Stimulated activated naive B cell treated with anti-CD40 and anti-IgM and Interleukin-4, amounts not matched to agents 10 μg/mL and 1 μg/mL and 100 μg/mL, for 72 hours (primary cell): ENCODE results near the gene KAZN.
"Not testable (repeated sequence)": the region's sequence is repeated elsewhere in the genome, so short reads cannot be mapped to it uniquely, and the experiment has no call there.

ENCODE experiments used
- ATAC-seq, 2 donors: fragments of 150-1000 bp; cut with Tn5 transposase; replicated peaks; 2 replicates each; pipeline ENCODE4 v1.10.0; 2021; ENCODE audit warnings: moderate library complexity in 1 of 2
- DNase-seq: peaks from one replicate; pipeline ENCODE4 v3.0.0; 2021
- H3K27ac Mint-ChIP-seq: one replicate; pipeline ENCODE4 v1.8.0; 2022; ENCODE audit warnings: mild to moderate bottlenecking, mixed read lengths
- H3K27me3 Mint-ChIP-seq, 2 donors: one replicate each; pipeline ENCODE4 v1.8.0; 2022; ENCODE audit warnings: mixed read lengths in 2 of 2
- H3K36me3 Mint-ChIP-seq, 2 donors: one replicate each; pipeline ENCODE4 v1.8.0; 2022; ENCODE audit warnings: mixed read lengths in 2 of 2, mild to moderate bottlenecking in 1 of 2
- H3K4me1 Mint-ChIP-seq, 2 donors: one replicate each; pipeline ENCODE4 v1.8.0; 2022; ENCODE audit warnings: mixed read lengths in 2 of 2, mild to moderate bottlenecking in 1 of 2
- H3K4me3 Mint-ChIP-seq, 2 donors: one replicate each; pipeline ENCODE4 v1.8.0; 2022; ENCODE audit warnings: mild to moderate bottlenecking in 2 of 2, mixed read lengths in 2 of 2, moderate library complexity in 1 of 2
- H3K9me3 Mint-ChIP-seq, 2 donors: one replicate each; pipeline ENCODE4 v1.8.0; 2022; ENCODE audit warnings: mixed read lengths in 2 of 2, mild to moderate bottlenecking in 1 of 2

The KAZN gene

DNA sequence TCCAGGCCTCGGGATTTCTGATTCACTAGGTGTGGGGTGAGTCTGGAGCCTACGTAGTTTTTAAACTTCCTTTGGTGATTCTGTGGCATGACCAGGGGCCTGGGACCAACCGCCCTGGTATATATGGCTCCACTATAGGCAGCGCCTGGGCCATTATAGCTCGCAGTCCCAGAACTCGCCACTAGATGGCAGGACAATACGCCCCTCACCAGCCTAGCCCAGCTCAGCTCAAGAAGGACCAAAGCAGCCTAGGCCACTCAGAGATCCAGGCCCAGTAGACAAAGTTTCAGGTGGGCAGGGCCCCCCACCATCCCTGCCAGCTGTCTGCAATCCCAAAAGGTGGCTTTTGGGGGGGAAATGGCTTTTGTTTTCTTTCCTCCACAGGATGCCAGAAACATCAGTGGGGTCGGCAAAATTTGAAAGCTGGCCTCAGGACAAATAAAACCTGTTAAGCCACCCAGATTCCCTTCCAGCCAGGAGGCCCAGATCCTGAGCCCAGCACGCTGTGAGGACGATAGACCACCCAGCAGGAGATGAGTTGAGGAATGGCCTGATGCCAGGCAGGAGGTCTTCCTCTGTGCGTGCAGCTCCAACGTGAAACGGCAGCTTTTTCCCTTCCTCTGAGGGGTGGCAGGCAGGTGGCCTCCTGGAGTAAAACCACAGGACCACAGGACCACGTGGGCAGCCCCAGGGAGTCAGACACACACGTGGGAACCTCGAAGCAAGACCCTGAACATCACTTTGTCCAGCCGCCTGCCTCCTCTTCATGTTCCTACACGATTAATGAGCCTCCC is 530.2 kb downstream of the KAZN start:
- peaks cover 14 to 16% of the 10 kb centered on the region in 2 donors for H3K27me3 Mint-ChIP-seq
- no peaks in the 10 kb centered on the region for H3K36me3 Mint-ChIP-seq
- no peak overlapping the region for H3K27ac Mint-ChIP-seq
- H3K4me1 Mint-ChIP-seq = no peaks in the 10 kb centered on the region
- H3K9me3 Mint-ChIP-seq = peaks cover 6 to 9% of the 10 kb centered on the region in 2 donors
- DNase-seq (peak; percentile 57), ATAC-seq (peak; percentile 95 to 96)
- no peak overlapping the region for H3K4me3 Mint-ChIP-seq

DNA sequence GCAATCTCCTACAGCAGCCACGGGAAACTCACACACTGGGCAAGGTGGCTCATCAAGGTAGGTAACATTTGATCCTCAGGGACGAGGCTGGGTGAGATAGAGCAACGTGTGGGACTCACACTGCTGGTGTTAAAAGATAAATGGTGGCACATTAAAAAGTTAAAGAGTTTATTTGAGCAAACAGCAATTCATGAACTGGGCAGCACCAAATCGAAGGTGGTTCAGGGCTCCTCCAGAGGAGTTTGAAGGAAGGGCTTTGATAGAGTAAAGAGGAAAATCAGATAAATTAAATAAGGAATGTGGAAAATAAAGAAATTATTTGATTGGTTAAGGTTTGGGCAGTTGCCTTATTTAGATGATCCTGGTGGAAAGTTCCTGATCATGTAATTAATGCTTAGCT is 531.5 kb downstream of the KAZN start:
- Mint-ChIP-seq H3K9me3 (peaks cover 6 to 9% of the 10 kb centered on the region in 2 donors), H3K27ac (no peak overlapping the region), H3K4me3 (no peak overlapping the region), H3K4me1 (no peaks in the 10 kb centered on the region), H3K27me3 (peaks cover 27 to 28% of the 10 kb centered on the region in 2 donors), H3K36me3 (no peaks in the 10 kb centered on the region)
- ATAC-seq (no peak), DNase-seq (no peak)

DNA sequence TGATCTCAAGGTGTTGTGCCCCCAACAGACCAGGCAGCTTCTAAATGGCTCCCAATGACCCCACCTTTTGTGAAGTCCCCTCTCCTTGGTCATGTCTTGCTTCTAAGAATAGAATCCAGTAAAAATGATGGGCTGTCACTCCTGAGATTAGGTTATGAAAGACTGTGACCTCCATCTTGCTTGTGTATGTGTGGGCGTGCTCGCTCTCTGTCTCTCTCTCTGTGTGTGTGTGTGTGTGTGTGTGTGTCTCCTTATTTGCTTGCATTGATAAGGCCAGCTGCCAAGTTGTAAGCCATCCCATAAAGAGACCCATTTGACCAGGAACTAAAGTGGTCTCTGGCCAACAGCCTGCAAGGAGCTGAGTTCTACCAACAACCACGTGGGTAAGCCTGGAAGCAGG is 532.1 kb downstream of the KAZN start:
- Mint-ChIP-seq H3K27ac (no peak overlapping the region), H3K4me1 (no peaks in the 10 kb centered on the region), H3K36me3 (no peaks in the 10 kb centered on the region), H3K27me3 (peaks cover 28 to 33% of the 10 kb centered on the region in 2 donors), H3K4me3 (no peak overlapping the region), H3K9me3 (peaks cover 6 to 9% of the 10 kb centered on the region in 2 donors)
- no peak for DNase-seq
- ATAC-seq = no peak

DNA sequence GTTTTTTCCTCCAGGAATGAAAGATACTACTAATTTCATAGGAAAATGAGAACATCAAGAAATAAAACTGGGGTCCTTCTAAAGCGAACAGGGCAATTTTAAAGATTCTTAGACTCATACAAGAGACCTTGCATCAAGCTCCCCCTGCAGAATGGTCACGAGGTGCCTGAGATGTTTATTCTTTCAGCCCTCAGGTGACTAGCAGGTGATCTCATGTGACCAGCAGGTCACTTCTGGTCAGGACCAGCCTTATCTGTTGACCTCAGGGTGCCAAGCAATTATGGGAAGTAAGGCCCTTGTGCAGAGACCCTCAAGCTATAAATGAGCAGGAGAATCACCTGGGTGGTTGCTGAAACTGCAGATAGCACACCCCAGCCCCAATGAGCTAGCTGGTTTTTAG is 534.5 kb downstream of the KAZN start:
- Mint-ChIP-seq H3K36me3 (no peaks in the 10 kb centered on the region), H3K9me3 (peaks cover 6 to 9% of the 10 kb centered on the region in 2 donors), H3K4me1 (no peaks in the 10 kb centered on the region), H3K27ac (no peak overlapping the region), H3K27me3 (peaks cover 44 to 47% of the 10 kb centered on the region in 2 donors), H3K4me3 (no peak overlapping the region)
- no peak for ATAC-seq
- DNase-seq = no peak

DNA sequence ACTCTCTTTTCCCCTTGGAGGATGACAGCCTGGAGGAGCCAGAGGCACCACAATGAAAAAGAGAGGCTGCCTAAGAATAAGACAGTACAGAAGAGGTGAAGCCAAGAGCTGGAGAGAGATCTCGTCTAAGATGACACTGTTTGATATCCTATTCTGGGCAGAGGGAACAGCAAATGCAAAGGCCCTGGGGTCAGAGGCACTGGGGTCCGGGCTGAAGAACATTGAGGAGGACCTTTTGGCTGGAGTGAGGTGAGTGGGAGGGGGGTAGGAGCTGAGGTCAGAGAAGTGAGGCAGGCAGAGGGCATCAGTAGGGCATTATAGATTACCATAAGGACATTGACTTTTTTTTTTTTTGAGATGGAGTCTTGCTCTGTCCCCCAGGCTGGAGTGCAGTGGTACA is 535.8 kb downstream of the KAZN start:
- DNase-seq (no peak), ATAC-seq (no peak)
- Mint-ChIP-seq H3K4me3 (no peak overlapping the region), H3K36me3 (no peaks in the 10 kb centered on the region), H3K9me3 (peaks cover 6 to 8% of the 10 kb centered on the region in 2 donors), H3K27me3 (peaks cover 49% of the 10 kb centered on the region in 2 donors), H3K4me1 (no peaks in the 10 kb centered on the region), H3K27ac (no peak overlapping the region)

DNA sequence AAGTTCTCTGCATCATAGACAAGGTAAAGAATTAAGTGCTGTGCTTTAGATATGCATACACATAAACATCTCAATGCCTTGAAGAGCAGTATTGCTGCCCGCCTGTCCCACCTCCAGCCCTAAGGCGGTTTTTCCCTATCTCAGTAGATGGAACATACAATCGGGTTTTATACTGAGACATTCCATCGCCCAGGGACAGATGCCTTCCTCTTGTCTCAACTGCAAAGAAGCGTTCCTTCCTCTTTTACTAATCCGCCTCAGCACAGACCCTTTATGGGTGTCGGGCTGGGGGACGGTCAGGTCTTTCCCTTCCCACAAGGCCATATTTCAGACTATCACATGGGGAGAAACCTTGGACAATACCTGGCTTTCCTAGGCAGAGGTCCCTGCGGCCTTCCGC is 537.1 kb downstream of the KAZN start:
- H3K27ac Mint-ChIP-seq = not testable (repeated sequence)

DNA sequence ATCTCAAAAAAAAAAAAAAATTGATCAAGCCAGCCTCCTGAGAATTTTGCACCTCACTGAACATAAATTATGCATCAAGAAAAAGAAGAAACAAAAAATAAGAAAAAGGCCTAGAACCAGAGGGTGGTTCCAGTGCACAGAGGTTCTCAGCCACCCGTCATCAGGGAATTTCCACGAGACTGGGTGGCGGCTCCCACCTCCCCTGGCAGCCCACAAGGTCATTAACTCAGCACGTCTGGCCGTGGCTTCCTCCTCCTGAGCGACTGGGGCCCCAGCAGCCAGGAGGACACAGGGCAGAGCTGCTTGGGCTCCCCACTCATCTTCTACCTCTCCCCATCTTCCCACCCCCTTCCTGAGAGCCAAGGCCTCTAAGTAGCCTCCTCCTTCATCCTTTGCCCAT is 539.3 kb downstream of the KAZN start:
- no peak overlapping the region for H3K4me3 Mint-ChIP-seq
- H3K27ac Mint-ChIP-seq = no peak overlapping the region
- DNase-seq (no peak), ATAC-seq (no peak)
- H3K4me1 Mint-ChIP-seq = peaks cover 0 to 9% of the 10 kb centered on the region in 2 donors
- no peaks in the 10 kb centered on the region for H3K9me3 Mint-ChIP-seq
- no peaks in the 10 kb centered on the region for H3K36me3 Mint-ChIP-seq
- H3K27me3 Mint-ChIP-seq = peaks cover 42 to 53% of the 10 kb centered on the region in 2 donors

More for the DNA sequence above, 537.1 kb downstream of the KAZN start:
- not testable (repeated sequence) for H3K4me1 Mint-ChIP-seq, H3K9me3 Mint-ChIP-seq, ATAC-seq, H3K4me3 Mint-ChIP-seq, H3K36me3 Mint-ChIP-seq, DNase-seq
- H3K27me3 Mint-ChIP-seq = peaks cover 46 to 47% of the 10 kb centered on the region in 2 donors

DNA sequence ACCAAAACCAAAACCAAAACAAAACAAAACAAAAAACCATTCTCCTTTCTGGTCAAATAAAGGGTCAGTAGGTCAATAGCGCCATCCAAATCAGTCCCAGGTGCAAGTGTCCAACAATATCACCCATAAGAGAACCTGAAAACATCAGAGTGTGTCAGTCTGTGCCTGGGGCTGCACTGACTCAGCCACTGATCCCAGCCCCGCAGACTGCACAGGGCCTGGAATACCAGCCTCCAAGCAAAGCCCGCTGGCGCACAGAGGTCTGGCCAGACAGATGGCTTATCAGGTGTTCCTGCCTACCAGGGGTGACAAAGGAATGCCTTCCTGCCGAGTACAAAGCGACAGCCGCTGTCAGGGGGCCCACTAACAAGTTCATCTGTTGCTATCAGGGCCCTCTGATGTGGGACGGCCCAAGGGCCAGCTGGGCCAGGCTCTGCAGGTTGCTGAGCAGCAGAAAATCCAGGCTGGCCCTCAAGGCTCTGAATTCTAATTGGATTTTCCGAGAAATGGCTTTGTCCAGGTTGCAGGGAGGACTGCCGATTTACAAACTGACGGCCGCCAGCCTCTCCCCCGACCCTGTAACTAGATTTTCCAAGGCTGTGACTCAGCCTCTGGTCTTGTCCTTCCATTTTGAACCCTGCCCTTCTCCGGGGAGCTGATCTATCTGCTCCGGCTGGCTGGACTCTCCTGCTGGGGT is 541.3 kb downstream of the KAZN start:
- peaks cover 0 to 9% of the 10 kb centered on the region in 2 donors for H3K4me1 Mint-ChIP-seq
- peaks cover 34 to 38% of the 10 kb centered on the region in 2 donors for H3K27me3 Mint-ChIP-seq

DNA sequence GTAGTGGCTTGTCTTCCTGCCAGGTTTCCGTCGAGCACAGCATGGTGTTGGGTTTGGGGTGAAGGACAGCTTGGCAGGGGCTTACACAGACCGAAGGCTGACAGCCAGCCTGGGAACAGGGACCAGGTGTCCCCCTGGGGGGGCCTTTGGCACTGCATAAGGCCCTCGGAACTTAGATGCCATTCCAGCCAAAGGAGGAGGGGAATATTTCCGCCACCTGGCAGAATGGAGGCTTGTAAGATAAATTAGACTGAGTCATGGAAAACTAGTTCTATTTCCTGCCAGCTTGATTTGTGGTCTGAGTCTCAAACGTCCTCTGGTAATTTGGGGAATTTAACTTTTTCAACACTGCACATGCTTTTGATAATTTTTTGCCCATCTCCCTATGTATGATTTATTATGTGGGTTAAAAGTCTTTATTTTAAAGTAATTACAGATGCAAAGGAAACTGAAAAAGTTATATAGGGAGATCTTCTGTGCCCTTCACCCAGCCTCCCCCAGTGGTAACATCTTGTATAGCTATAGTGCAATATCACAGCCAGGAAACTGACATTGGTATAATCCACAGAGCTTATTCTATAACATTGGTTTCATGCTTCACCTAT is 543.6 kb downstream of the KAZN start:
- ATAC-seq = no peak
- Mint-ChIP-seq H3K4me3 (no peak overlapping the region), H3K9me3 (no peaks in the 10 kb centered on the region), H3K4me1 (peaks cover 0 to 9% of the 10 kb centered on the region in 2 donors), H3K27me3 (peaks cover 21 to 30% of the 10 kb centered on the region in 2 donors), H3K27ac (no peak overlapping the region), H3K36me3 (no peaks in the 10 kb centered on the region)
- no peak for DNase-seq

More for the DNA sequence above, 541.3 kb downstream of the KAZN start:
- ATAC-seq (no peak), DNase-seq (no peak)
- no peak overlapping the region for H3K4me3 Mint-ChIP-seq
- no peaks in the 10 kb centered on the region for H3K36me3 Mint-ChIP-seq
- H3K27ac Mint-ChIP-seq = no peak overlapping the region
- H3K9me3 Mint-ChIP-seq = no peaks in the 10 kb centered on the region

DNA sequence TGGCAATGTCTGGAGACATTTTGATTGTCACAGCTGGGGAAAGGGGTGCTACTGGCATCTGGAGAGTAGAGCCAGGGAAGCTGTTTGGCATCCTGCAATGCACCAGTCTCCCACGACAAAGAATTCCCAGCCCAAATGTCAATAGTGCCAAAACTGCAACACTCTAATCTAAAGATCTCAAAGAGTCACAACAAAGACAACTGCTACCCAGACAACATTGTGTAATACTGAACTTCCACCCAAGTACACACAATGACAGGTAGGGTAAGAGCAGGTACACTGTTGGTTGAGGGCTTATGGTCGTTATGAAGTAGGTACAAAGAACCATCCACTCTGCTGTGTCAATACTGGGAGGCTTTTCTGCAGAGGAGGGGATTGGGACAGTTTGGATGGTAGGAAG is 546.8 kb downstream of the KAZN start:
- H3K4me1 Mint-ChIP-seq = peaks cover 0 to 9% of the 10 kb centered on the region in 2 donors
- H3K9me3 Mint-ChIP-seq = no peaks in the 10 kb centered on the region
- H3K27ac Mint-ChIP-seq = no peak overlapping the region
- no peaks in the 10 kb centered on the region for H3K36me3 Mint-ChIP-seq
- no peak for ATAC-seq
- peaks cover 24 to 37% of the 10 kb centered on the region in 2 donors for H3K27me3 Mint-ChIP-seq
- DNase-seq = no peak
- no peak overlapping the region for H3K4me3 Mint-ChIP-seq

DNA sequence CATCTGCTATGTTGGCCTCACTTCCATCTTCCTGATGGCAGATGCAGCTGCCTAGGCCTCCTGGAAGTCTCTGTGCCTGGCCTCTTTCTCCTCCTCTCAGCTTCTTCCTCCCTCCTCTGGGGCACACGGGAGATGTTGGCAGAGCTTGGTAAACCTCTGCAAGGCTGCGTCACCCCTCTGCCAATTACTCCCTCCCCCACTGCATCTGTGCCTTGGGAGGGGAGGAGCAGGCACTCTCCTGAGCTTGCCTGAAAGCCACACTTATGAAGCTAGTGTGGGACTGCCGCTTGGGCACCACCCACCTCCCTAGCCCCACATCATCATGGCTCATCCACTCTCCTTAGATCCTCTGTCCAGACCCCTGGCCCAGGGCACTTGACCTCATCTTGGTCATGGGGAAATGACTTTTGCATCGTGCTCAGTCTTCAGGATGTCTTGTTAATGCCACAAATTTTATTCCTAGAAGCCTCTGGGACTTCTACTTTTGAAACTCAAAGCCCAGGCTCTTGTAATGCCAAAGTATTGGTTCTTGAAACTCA is 547.7 kb downstream of the KAZN start:
- DNase-seq (no peak), ATAC-seq (no peak)
- H3K27ac Mint-ChIP-seq = no peak overlapping the region
- peaks cover 0 to 5% of the 10 kb centered on the region in 2 donors for H3K4me1 Mint-ChIP-seq
- H3K27me3 Mint-ChIP-seq = peaks cover 23 to 36% of the 10 kb centered on the region in 2 donors
- H3K36me3 Mint-ChIP-seq = no peaks in the 10 kb centered on the region
- H3K9me3 Mint-ChIP-seq = peaks cover 0 to 4% of the 10 kb centered on the region in 2 donors
- no peak overlapping the region for H3K4me3 Mint-ChIP-seq

DNA sequence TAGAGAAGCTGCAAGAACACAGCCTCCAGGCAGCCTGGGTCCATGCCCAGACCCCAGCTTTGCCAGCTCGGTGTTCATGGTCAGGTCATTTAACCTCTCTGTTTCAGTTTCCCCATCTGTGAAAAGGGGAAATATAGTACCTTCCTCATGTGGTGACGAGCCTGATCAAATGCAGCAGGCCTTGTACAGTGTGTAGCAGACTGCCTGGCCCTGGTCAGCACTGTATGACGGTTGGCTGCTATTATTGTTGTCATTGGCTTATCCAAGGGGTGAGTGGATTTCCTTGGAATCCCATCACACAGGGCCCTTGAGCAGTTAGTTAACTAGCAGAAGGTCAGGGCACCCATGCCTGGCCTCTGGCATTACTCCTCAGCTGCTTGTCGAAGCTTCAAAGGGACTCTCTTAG is 548.5 kb downstream of the KAZN start:
- Mint-ChIP-seq H3K4me3 (no peak overlapping the region), H3K36me3 (no peaks in the 10 kb centered on the region), H3K4me1 (peaks cover 0 to 2% of the 10 kb centered on the region in 2 donors), H3K27me3 (peaks cover 29 to 41% of the 10 kb centered on the region in 2 donors), H3K27ac (no peak overlapping the region), H3K9me3 (peaks cover 0 to 4% of the 10 kb centered on the region in 2 donors)
- peak in 1 of 2 donors; percentile 33 for ATAC-seq
- no peak for DNase-seq

DNA sequence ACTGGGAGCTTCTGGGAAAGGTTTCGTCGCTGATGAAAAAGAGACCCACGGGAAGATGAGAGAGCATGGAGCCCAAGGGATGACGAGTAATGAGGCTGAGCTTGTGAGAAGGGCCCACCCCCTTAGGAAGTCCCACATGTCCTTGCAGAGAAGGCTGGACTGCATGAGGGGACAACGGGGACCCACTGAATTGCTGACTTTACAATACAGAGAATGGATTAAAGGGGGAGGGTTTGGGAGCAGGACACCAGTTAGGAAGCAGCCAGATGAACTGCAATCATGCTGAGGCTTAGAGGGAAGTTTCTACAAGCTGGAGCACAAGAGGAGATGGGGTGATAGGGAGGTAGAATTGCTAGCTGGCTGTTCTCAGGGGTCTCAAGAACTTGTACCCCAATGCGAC is 549.5 kb downstream of the KAZN start:
- Mint-ChIP-seq H3K4me3 (no peak overlapping the region), H3K27me3 (peaks cover 40 to 48% of the 10 kb centered on the region in 2 donors), H3K36me3 (no peaks in the 10 kb centered on the region), H3K27ac (no peak overlapping the region), H3K9me3 (peaks cover 0 to 4% of the 10 kb centered on the region in 2 donors), H3K4me1 (peaks cover 4 to 9% of the 10 kb centered on the region in 2 donors)
- DNase-seq (no peak), ATAC-seq (no peak)

DNA sequence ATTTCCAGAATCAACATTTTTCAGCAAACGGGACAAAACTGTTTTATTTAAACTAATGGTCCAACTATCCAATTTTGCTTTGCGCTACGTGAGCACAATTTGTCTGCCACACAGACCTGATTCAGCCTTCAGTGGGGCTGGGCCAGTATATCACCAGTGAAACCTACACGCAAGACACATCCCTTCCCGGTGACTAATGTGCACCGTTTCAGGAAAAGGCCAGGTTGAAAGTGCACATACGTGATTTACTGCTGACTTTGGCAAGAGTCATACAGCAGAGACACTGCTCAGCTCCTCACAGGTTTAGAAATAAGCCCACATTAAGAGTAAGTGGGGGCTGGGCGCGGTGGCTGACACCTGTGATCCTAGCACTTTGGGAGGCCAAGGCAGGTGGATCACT is 550.0 kb downstream of the KAZN start:
- peaks cover 0 to 4% of the 10 kb centered on the region in 2 donors for H3K9me3 Mint-ChIP-seq
- no peaks in the 10 kb centered on the region for H3K36me3 Mint-ChIP-seq
- H3K27ac Mint-ChIP-seq = no peak overlapping the region

More for the DNA sequence above, 550.0 kb downstream of the KAZN start:
- Mint-ChIP-seq H3K4me3 (no peak overlapping the region), H3K4me1 (peaks cover 6 to 12% of the 10 kb centered on the region in 2 donors), H3K27me3 (peaks cover 42 to 48% of the 10 kb centered on the region in 2 donors)
- DNase-seq = no peak
- no peak for ATAC-seq
